ENCODE data around the gene CNOT8.

GRCh38 chr5:154917757-154918156 is 59.3 kb downstream of the CNOT8 start:
- no peak for TF ChIP-seq CTCF (conservative IDR thresholded peaks at IDR 0.05; ENCODE audit: low read depth, low read length)
- no peak for TF ChIP-seq BHLHE40 (IDR thresholded peaks at IDR 0.05; ENCODE audit: low read depth, low read length)
- no peak for TF ChIP-seq CEBPB (IDR thresholded peaks at IDR 0.05; ENCODE audit: low read depth, low read length)
- TF ChIP-seq POLR2A (IDR thresholded peaks at IDR 0.05; ENCODE audit: low read depth, low read length): no peak
- TF ChIP-seq USF2 (IDR thresholded peaks at IDR 0.05; ENCODE audit: low read depth, low read length): no peak
- no peak for TF ChIP-seq MXI1 (IDR thresholded peaks at IDR 0.05; ENCODE audit: borderline replicate concordance, low read depth, low read length)
- no peak for TF ChIP-seq RCOR1 (IDR thresholded peaks at IDR 0.05; ENCODE audit: insufficient replicate concordance, low read length)
- no peak for TF ChIP-seq RAD21 (IDR thresholded peaks at IDR 0.05; ENCODE audit: low read length)
- no peak for TF ChIP-seq ELK1 (IDR thresholded peaks at IDR 0.05; ENCODE audit: borderline replicate concordance, low read depth, low read length)
- TF ChIP-seq NFE2L2 (IDR thresholded peaks at IDR 0.05; ENCODE audit: low read depth, low read length): no peak
- no peak for TF ChIP-seq FOS (IDR thresholded peaks at IDR 0.05; ENCODE audit: low read depth, low read length)
- TF ChIP-seq CHD1 (IDR thresholded peaks at IDR 0.05; ENCODE audit: low read depth, low read length): no peak
- no peak for TF ChIP-seq MAFK (IDR thresholded peaks at IDR 0.05; ENCODE audit: low read depth, low read length)

Measured in IMR-90 (cell line).